HCT116 (cell line): Measurements from ENCODE around the gene CSTF2T. TPM values are rescaled to one million over a fixed set of nuclear protein-coding genes. Genes with fewer than 3 reads are reported as not detected.

ENCODE experiments used
- ATAC-seq: fragments of 200-7000 bp; cut with Tn5 transposase; 2 replicates; pipeline ENCODE4 v1.9.1; 2020; ENCODE audit warnings: mild to moderate bottlenecking, moderate library complexity
- BruUV-seq: library from RNA; stranded (reverse); fragments of 400-500 nt; replicated peaks from 2 replicates; lab custom pipeline; 2021; lab: Mats Ljungman, UMichigan
- CTCF ChIA-PET: fragments of 300-600 bp; sonication (Branson Sonifier 250); formaldehyde crosslinking; loops from one replicate; lab custom pipeline; 2021; ENCODE audit warnings: antibody characterized with exemption; lab: Charles Lee
- POLR2A ChIA-PET: fragments of 300-600, 350-600 bp; sonication (Branson Sonifier 250); formaldehyde crosslinking; loops from one replicate; lab custom pipeline; 2021; ENCODE audit warnings: antibody characterized with exemption; lab: Charles Lee
- RAD21 ChIA-PET, 2 experiments: fragments of 300-600 bp; sonication (Branson Sonifier 250); formaldehyde crosslinking; loops; one replicate each; lab custom pipeline; 2023; ENCODE audit warnings: low total read pairs in 2 of 2; ENCODE audit not compliant: uncharacterized antibody in 2 of 2, unreplicated experiment in 2 of 2, low non-redundant PET in 1 of 2; lab: Charles Lee
- DNase-seq: peaks from one replicate; pipeline ENCODE4 v3.0.0-alpha.2; 2010; ENCODE audit warnings: low read depth, low spot score
- H2AFZ ChIP-seq: fragments of 200-600 bp; shearing (Covaris generic), sonication (generic); 2 replicates; pipeline ENCODE4 v1.6.1; 2017; ENCODE audit warnings: low read depth, mixed run types, mixed read lengths, antibody characterized with exemption, low read length; ENCODE audit not compliant: poor library complexity, severe bottlenecking
- H3K27ac ChIP-seq: 2 replicates; pipeline ENCODE4 v1.5.1; 2012; ENCODE audit warnings: low read depth, low read length
- H3K27me3 ChIP-seq: fragments of 200-600 bp; sonication (generic); 2 replicates; pipeline ENCODE4 v1.6.1; 2016; ENCODE audit warnings: mixed run types, low read length, mixed read lengths; ENCODE audit not compliant: insufficient read depth
- H3K36me3 ChIP-seq, 2 experiments: fragments of 200-500 bp in 1 of 2; fragments of 200-600 bp in 1 of 2; sonication (Bioruptor generic) in 1 of 2; sonication (generic) in 1 of 2; 2 replicates each; pipeline versions ENCODE4 v1.5.1 to v1.6.1; 2014 to 2016; ENCODE audit warnings: low read length in 2 of 2, inconsistent platforms in 1 of 2, mixed read lengths in 1 of 2, mixed run types in 1 of 2; ENCODE audit not compliant: insufficient read depth in 2 of 2, control insufficient read depth in 1 of 2
- H3K4me1 ChIP-seq, 2 experiments: fragments of 200-600 bp in 1 of 2; sonication (generic) in 1 of 2; 2 replicates each; pipeline versions ENCODE4 v1.5.1 to v1.6.1; 2012 to 2017; ENCODE audit warnings: low read length in 2 of 2, inconsistent platforms in 1 of 2, mild to moderate bottlenecking in 1 of 2, mixed read lengths in 1 of 2, mixed run types in 1 of 2, moderate library complexity in 1 of 2; ENCODE audit not compliant: insufficient read depth in 2 of 2, control insufficient read depth in 1 of 2
- H3K4me2 ChIP-seq: fragments of 200-600 bp; sonication (generic); 2 replicates; pipeline ENCODE4 v1.6.1; 2017; ENCODE audit warnings: mixed run types, low read length, mixed read lengths
- H3K4me3 ChIP-seq, 2 experiments: fragments of 200-600 bp in 1 of 2; sonication (generic) in 1 of 2; replicated peaks in 1 of 2; 2 replicates each; pipeline ENCODE4 v1.5.1; 2011 to 2016; ENCODE audit warnings: low read length in 2 of 2, control low read depth in 1 of 2, low read depth in 1 of 2, mild to moderate bottlenecking in 1 of 2, mixed read lengths in 1 of 2, mixed run types in 1 of 2
- H3K79me2 ChIP-seq: fragments of 200-600 bp; sonication (generic); 2 replicates; pipeline ENCODE4 v1.6.1; 2017; ENCODE audit warnings: mild to moderate bottlenecking, mixed run types, low read length, moderate library complexity, mixed read lengths; ENCODE audit not compliant: insufficient read depth
- H3K9ac ChIP-seq: fragments of 200-600 bp; sonication (generic); 2 replicates; pipeline ENCODE4 v1.6.1; 2016; ENCODE audit warnings: low read length, mixed read lengths
- H3K9me2 ChIP-seq: fragments of 200-600 bp; sonication (generic), shearing (Covaris generic); 2 replicates; pipeline ENCODE4 v1.6.1; 2017; ENCODE audit warnings: mixed run types, mild to moderate bottlenecking, moderate library complexity; ENCODE audit not compliant: insufficient read depth
- H3K9me3 ChIP-seq, 2 experiments: fragments of 200-500 bp in 1 of 2; fragments of 200-600 bp in 1 of 2; sonication (Bioruptor generic) in 1 of 2; sonication (generic) in 1 of 2; 2 replicates each; pipeline ENCODE4 v1.6.1; 2014 to 2017; ENCODE audit warnings: low read length in 2 of 2, mixed read lengths in 2 of 2, inconsistent platforms in 1 of 2, low read depth in 1 of 2, mild to moderate bottlenecking in 1 of 2, mixed run types in 1 of 2, moderate library complexity in 1 of 2; ENCODE audit not compliant: control insufficient read depth in 1 of 2, insufficient read depth in 1 of 2
- H4K20me1 ChIP-seq: fragments of 200-600 bp; sonication (generic), shearing (Covaris generic); 2 replicates; pipeline ENCODE4 v1.6.1; 2017; ENCODE audit warnings: mixed run types, mild to moderate bottlenecking, moderate library complexity; ENCODE audit not compliant: insufficient read depth
- EGR1 ChIP-seq: IDR thresholded peaks from 2 replicates; pipeline ENCODE4 v1.6.1; 2012; ENCODE audit warnings: low read depth
- FOSL1 ChIP-seq: IDR thresholded peaks from 2 replicates; pipeline ENCODE4 v1.6.1; 2012; ENCODE audit warnings: low read depth
- JUND ChIP-seq: IDR thresholded peaks from 2 replicates; pipeline ENCODE4 v1.6.1; 2012
- SIN3A ChIP-seq: IDR thresholded peaks from 2 replicates; pipeline ENCODE4 v1.6.1; 2012; ENCODE audit warnings: low read depth
- SRF ChIP-seq: IDR thresholded peaks from 2 replicates; pipeline ENCODE4 v1.6.1; 2012; ENCODE audit warnings: low read depth
- YY1 ChIP-seq: IDR thresholded peaks from 2 replicates; pipeline ENCODE4 v1.6.1; 2011; ENCODE audit warnings: low read length, low read depth, moderate library complexity, mild to moderate bottlenecking; ENCODE audit not compliant: insufficient replicate concordance; ENCODE audit errors: extremely low read depth
- ZFX ChIP-seq: fragments of 450-650 bp; IDR thresholded peaks from 2 replicates; pipeline ENCODE4 v1.6.1; 2017
- intact Hi-C: fragments of 100-400 bp; cut with micrococcal nuclease; formaldehyde crosslinking; loops from 2 replicates; pipeline ENCODE4 v1.10.0; 2022
- total RNA-seq: library from RNA; stranded (reverse); gene quantifications from one replicate; pipeline ENCODE4 v1.2.1, GENCODE V29; 2021; ENCODE audit not compliant: unreplicated experiment
- TF ChIP-seq, protein P1 (sequence below): IDR thresholded peaks from 2 replicates; pipeline ENCODE4 v1.6.1; 2012
- TF ChIP-seq, protein P2 (sequence below): IDR thresholded peaks from 2 replicates; pipeline ENCODE4 v1.6.1; 2012; ENCODE audit warnings: low read depth
- TF ChIP-seq, protein P3 (sequence below), 3 experiments: fragments of 200-600 bp in 1 of 3; sonication (generic) in 1 of 3; IDR thresholded peaks in 2 of 3; conservative IDR thresholded peaks in 1 of 3; 2 replicates each; pipeline ENCODE4 v1.5.1; 2012 to 2017; ENCODE audit warnings: low read depth in 2 of 3, low read length in 2 of 3, antibody characterized with exemption in 1 of 3, borderline replicate concordance in 1 of 3, control low read depth in 1 of 3, mild to moderate bottlenecking in 1 of 3, mixed read lengths in 1 of 3, mixed run types in 1 of 3, moderate library complexity in 1 of 3; ENCODE audit not compliant: insufficient read depth in 1 of 3
- TF ChIP-seq, protein P4 (sequence below): IDR thresholded peaks from 2 replicates; pipeline ENCODE4 v1.6.1; 2012
- TF ChIP-seq, protein P5 (sequence below): IDR thresholded peaks from 2 replicates; pipeline ENCODE4 v1.6.1; 2011; ENCODE audit warnings: mild to moderate bottlenecking, low read length, moderate library complexity; ENCODE audit not compliant: insufficient replicate concordance; ENCODE audit errors: extremely low read depth

The CSTF2T gene
- total RNA-seq, 1 experiment from 2014 or later = 18.5 TPM

DNA sequence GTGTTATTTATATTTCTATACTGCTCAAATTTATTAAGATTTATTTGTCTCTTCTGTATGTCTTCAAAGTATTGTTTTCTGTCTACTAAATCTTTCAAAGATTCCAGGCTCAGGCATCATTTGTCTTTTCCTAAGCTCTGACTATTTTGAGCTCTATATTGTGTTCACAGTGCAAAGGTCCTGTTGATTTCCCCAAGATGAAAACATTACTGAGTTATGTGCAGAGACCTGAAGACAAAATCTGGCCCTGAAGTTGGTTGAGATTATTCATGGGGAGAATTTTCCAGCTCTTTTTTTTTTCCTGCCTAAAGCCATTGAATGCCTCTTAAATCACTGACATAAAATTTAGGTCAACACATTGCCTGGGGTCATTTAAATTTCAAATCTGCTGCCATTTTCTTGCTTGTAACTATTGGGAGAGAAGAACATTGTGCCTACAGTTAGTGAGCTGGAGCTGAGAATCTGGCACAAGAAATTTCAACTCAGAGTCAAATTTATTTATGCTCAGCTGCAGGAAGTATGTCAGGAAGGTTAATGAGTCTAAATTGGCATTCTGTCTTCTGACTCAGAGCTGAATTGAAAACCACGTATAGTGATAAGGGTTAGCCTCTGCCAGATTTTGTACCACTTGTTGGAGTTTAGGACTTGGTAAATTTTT lies 31.6 kb downstream of the CSTF2T start:
- H2AFZ ChIP-seq = no peak overlapping the region
- no peak overlapping the region for H3K27ac ChIP-seq
- H3K4me1 ChIP-seq = no peaks in the 10 kb centered on the region
- no peak overlapping the region for H3K4me2 ChIP-seq
- no peak for TF ChIP-seq JUND
- no peak for TF ChIP-seq ZFX
- TF ChIP-seq, protein P1, sequence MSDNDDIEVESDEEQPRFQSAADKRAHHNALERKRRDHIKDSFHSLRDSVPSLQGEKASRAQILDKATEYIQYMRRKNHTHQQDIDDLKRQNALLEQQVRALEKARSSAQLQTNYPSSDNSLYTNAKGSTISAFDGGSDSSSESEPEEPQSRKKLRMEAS = no peak
- no peak for TF ChIP-seq SRF
- TF ChIP-seq EGR1 = no peak
- TF ChIP-seq, protein P2, sequence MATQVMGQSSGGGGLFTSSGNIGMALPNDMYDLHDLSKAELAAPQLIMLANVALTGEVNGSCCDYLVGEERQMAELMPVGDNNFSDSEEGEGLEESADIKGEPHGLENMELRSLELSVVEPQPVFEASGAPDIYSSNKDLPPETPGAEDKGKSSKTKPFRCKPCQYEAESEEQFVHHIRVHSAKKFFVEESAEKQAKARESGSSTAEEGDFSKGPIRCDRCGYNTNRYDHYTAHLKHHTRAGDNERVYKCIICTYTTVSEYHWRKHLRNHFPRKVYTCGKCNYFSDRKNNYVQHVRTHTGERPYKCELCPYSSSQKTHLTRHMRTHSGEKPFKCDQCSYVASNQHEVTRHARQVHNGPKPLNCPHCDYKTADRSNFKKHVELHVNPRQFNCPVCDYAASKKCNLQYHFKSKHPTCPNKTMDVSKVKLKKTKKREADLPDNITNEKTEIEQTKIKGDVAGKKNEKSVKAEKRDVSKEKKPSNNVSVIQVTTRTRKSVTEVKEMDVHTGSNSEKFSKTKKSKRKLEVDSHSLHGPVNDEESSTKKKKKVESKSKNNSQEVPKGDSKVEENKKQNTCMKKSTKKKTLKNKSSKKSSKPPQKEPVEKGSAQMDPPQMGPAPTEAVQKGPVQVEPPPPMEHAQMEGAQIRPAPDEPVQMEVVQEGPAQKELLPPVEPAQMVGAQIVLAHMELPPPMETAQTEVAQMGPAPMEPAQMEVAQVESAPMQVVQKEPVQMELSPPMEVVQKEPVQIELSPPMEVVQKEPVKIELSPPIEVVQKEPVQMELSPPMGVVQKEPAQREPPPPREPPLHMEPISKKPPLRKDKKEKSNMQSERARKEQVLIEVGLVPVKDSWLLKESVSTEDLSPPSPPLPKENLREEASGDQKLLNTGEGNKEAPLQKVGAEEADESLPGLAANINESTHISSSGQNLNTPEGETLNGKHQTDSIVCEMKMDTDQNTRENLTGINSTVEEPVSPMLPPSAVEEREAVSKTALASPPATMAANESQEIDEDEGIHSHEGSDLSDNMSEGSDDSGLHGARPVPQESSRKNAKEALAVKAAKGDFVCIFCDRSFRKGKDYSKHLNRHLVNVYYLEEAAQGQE = no peak
- no peak overlapping the region for H3K4me3 ChIP-seq
- BruUV-seq = no TSS peak
- no peaks in the 10 kb centered on the region for H4K20me1 ChIP-seq
- ChIA-PET POLR2A (no interaction called here), CTCF (no interaction called here), RAD21 (no interaction called here)
- intact Hi-C loops = no loop called here
- H3K9ac ChIP-seq = no peak overlapping the region
- ATAC-seq (no peak), DNase-seq (no peak)
- no peaks in the 10 kb centered on the region for H3K79me2 ChIP-seq
- no peaks in the 10 kb centered on the region for H3K36me3 ChIP-seq
- 0 out of 2 replicates have a peak, but pooled peaks cover 4% of the 10 kb centered on the region for H3K27me3 ChIP-seq
- no peaks in the 10 kb centered on the region for H3K9me2 ChIP-seq
- H3K9me3 ChIP-seq = no peaks in the 10 kb centered on the region

DNA sequence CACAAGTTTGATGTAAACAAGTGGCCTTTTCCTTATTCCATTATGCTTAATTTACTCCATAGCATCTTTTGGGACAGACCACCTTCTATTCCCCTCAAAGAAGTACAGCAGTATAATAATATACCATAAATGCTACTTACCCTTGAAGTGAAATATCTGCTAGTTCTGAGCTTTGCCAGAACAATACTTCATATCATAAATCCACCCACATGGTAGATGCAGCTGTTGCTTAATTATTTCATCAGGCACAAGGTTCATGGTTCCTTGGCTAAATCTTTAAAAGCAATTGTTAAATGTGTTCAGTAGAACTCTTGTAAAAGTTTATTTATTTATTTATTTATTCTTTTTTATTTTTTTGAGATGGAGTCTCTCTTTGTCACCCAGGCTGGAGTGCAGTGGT lies 32.9 kb downstream of the CSTF2T start:
- ChIA-PET CTCF (no interaction called here), POLR2A (no interaction called here), RAD21 (no interaction called here)
- Histone ChIP-seq H3K9ac (no peak overlapping the region), H3K27ac (no peak overlapping the region), H3K9me2 (no peaks in the 10 kb centered on the region), H3K4me2 (no peak overlapping the region), H3K9me3 (no peaks in the 10 kb centered on the region), H3K36me3 (no peaks in the 10 kb centered on the region), H3K4me3 (no peak overlapping the region), H3K79me2 (no peaks in the 10 kb centered on the region), H3K4me1 (no peaks in the 10 kb centered on the region), H4K20me1 (no peaks in the 10 kb centered on the region), H2AFZ (no peak overlapping the region), H3K27me3 (0 out of 2 replicates have a peak, but pooled peaks cover 4% of the 10 kb centered on the region)
- TF ChIP-seq SIN3A (no peak), ZFX (no peak), FOSL1 (no peak), YY1 (no peak)
- TF ChIP-seq, protein P3, sequence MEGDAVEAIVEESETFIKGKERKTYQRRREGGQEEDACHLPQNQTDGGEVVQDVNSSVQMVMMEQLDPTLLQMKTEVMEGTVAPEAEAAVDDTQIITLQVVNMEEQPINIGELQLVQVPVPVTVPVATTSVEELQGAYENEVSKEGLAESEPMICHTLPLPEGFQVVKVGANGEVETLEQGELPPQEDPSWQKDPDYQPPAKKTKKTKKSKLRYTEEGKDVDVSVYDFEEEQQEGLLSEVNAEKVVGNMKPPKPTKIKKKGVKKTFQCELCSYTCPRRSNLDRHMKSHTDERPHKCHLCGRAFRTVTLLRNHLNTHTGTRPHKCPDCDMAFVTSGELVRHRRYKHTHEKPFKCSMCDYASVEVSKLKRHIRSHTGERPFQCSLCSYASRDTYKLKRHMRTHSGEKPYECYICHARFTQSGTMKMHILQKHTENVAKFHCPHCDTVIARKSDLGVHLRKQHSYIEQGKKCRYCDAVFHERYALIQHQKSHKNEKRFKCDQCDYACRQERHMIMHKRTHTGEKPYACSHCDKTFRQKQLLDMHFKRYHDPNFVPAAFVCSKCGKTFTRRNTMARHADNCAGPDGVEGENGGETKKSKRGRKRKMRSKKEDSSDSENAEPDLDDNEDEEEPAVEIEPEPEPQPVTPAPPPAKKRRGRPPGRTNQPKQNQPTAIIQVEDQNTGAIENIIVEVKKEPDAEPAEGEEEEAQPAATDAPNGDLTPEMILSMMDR (IDR thresholded peaks at IDR 0.05 in 2 of 3, conservative IDR thresholded peaks at IDR 0.05 in 1 of 3; ENCODE audit: borderline replicate concordance in 1 of 3, insufficient read depth in 1 of 3, low read depth in 2 of 3, low read length in 2 of 3) = no peak
- TF ChIP-seq, protein P4, sequence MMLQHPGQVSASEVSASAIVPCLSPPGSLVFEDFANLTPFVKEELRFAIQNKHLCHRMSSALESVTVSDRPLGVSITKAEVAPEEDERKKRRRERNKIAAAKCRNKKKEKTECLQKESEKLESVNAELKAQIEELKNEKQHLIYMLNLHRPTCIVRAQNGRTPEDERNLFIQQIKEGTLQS = no peak
- TF ChIP-seq, protein P5, sequence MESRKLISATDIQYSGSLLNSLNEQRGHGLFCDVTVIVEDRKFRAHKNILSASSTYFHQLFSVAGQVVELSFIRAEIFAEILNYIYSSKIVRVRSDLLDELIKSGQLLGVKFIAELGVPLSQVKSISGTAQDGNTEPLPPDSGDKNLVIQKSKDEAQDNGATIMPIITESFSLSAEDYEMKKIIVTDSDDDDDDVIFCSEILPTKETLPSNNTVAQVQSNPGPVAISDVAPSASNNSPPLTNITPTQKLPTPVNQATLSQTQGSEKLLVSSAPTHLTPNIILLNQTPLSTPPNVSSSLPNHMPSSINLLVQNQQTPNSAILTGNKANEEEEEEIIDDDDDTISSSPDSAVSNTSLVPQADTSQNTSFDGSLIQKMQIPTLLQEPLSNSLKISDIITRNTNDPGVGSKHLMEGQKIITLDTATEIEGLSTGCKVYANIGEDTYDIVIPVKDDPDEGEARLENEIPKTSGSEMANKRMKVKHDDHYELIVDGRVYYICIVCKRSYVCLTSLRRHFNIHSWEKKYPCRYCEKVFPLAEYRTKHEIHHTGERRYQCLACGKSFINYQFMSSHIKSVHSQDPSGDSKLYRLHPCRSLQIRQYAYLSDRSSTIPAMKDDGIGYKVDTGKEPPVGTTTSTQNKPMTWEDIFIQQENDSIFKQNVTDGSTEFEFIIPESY = no peak
- no peak for DNase-seq
- intact Hi-C loops = no loop called here
- no TSS peak for BruUV-seq
- ATAC-seq = no peak
